ENCODE measurements around the gene SLAMF8.

Gene SLAMF8

GRCh38 chr1:159845751-159846629 lies 19.3 kb downstream of the SLAMF8 start:
- no peak for TF ChIP-seq CTCF (IDR thresholded peaks at IDR 0.05; ENCODE audit: low read depth, low read length)
- Histone ChIP-seq H3K9me3 (no peaks in the 10 kb centered on the region), H3K27me3 (no peaks in the 10 kb centered on the region), H3K4me1 (no peaks in the 10 kb centered on the region), H3K36me3 (no peaks in the 10 kb centered on the region), H3K4me3 (ENCODE audit: low read depth, low read length) (no peak overlapping the region)
- DNase-seq: no peak

GRCh38 chr1:159847231-159847630 lies 20.6 kb downstream of the SLAMF8 start:
- H3K36me3 ChIP-seq: no peaks in the 10 kb centered on the region

GRCh38 chr1:159848326-159848725 lies 21.7 kb downstream of the SLAMF8 start:
- H3K4me1 ChIP-seq: no peaks in the 10 kb centered on the region
- no peak for TF ChIP-seq CTCF (IDR thresholded peaks at IDR 0.05; ENCODE audit: low read depth, low read length)
- DNase-seq: no peak
- H3K4me3 ChIP-seq (ENCODE audit: low read depth, low read length): no peak overlapping the region
- H3K36me3 ChIP-seq: no peaks in the 10 kb centered on the region
- no peaks in the 10 kb centered on the region for H3K27me3 ChIP-seq
- H3K9me3 ChIP-seq: no peaks in the 10 kb centered on the region

More at GRCh38 chr1:159847231-159847630, 20.6 kb downstream of the SLAMF8 start:
- no peak for TF ChIP-seq CTCF (IDR thresholded peaks at IDR 0.05; ENCODE audit: low read depth, low read length)
- no peak overlapping the region for H3K4me3 ChIP-seq (ENCODE audit: low read depth, low read length)
- H3K9me3 ChIP-seq: no peaks in the 10 kb centered on the region
- no peaks in the 10 kb centered on the region for H3K4me1 ChIP-seq
- no peak for DNase-seq
- H3K27me3 ChIP-seq: no peaks in the 10 kb centered on the region

- Histone ChIP-seq H3K4me1 (no peaks in the 10 kb centered on the region; the same call in 1 of the 2 replicates), H3K9me3 (no peaks in the 10 kb centered on the region), H3K27me3 (no peaks in the 10 kb centered on the region), H3K36me3 (no peaks in the 10 kb centered on the region), H3K4me3 (ENCODE audit: low read depth, low read length) (no peak overlapping the region)
- no peak for TF ChIP-seq CTCF (IDR thresholded peaks at IDR 0.05; ENCODE audit: low read depth, low read length)
- no peak for DNase-seq
Measured at GRCh38 chr1:159849626-159850366, 23.1 kb downstream of the SLAMF8 start.

GRCh38 chr1:159851407-159851806 lies 24.7 kb downstream of the SLAMF8 start:
- Histone ChIP-seq H3K27me3 (no peaks in the 10 kb centered on the region), H3K4me1 (no peaks in the 10 kb centered on the region; the same call in 1 of the 2 replicates), H3K36me3 (no peaks in the 10 kb centered on the region), H3K9me3 (no peaks in the 10 kb centered on the region), H3K4me3 (ENCODE audit: low read depth, low read length) (no peak overlapping the region)
- TF ChIP-seq CTCF (IDR thresholded peaks at IDR 0.05; ENCODE audit: low read depth, low read length): peak; percentile 12; the same call in 1 of the 2 replicates
- DNase-seq: no peak
